ENCODE data around the gene GPR37.

GRCh38 chr7:124713086-124713485 is 52.5 kb downstream of the GPR37 start:
- no peak for TF ChIP-seq CTCF (IDR thresholded peaks at IDR 0.05; ENCODE audit: low read depth, low read length)
- TF ChIP-seq POLR2A (IDR thresholded peaks at IDR 0.05; ENCODE audit: extremely low read depth, insufficient read length), result no peak
- TF ChIP-seq, protein P1, sequence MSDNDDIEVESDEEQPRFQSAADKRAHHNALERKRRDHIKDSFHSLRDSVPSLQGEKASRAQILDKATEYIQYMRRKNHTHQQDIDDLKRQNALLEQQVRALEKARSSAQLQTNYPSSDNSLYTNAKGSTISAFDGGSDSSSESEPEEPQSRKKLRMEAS (IDR thresholded peaks at IDR 0.05; ENCODE audit: low read depth, low read length), result no peak
- no peak for TF ChIP-seq MYC (IDR thresholded peaks at IDR 0.05; ENCODE audit: low read depth, low read length)

Measured in NB4 (cell line).